ENCODE results near the gene EVI5.

- TF ChIP-seq POLR2AphosphoS5 (IDR thresholded peaks at IDR 0.05): no peak
- TF ChIP-seq, protein P1, sequence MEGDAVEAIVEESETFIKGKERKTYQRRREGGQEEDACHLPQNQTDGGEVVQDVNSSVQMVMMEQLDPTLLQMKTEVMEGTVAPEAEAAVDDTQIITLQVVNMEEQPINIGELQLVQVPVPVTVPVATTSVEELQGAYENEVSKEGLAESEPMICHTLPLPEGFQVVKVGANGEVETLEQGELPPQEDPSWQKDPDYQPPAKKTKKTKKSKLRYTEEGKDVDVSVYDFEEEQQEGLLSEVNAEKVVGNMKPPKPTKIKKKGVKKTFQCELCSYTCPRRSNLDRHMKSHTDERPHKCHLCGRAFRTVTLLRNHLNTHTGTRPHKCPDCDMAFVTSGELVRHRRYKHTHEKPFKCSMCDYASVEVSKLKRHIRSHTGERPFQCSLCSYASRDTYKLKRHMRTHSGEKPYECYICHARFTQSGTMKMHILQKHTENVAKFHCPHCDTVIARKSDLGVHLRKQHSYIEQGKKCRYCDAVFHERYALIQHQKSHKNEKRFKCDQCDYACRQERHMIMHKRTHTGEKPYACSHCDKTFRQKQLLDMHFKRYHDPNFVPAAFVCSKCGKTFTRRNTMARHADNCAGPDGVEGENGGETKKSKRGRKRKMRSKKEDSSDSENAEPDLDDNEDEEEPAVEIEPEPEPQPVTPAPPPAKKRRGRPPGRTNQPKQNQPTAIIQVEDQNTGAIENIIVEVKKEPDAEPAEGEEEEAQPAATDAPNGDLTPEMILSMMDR (IDR thresholded peaks at IDR 0.05): no peak
Observed at GRCh38 chr1:92577261-92577895, 207.5 kb downstream of the EVI5 start.
